HepG2 (cell line): ENCODE measurements around the gene ANKRD11. TPM values are rescaled to one million over a fixed set of nuclear protein-coding genes. Genes with fewer than 3 reads are reported as not detected.

ENCODE experiments used
- ARNT ChIP-seq: fragments of 450-650 bp; IDR thresholded peaks from 2 replicates; pipeline ENCODE4 v1.6.1; 2017
- ATAD3A ChIP-seq: sonication (generic); formaldehyde crosslinking; IDR thresholded peaks from 2 replicates; pipeline ENCODE4 v1.4.0; 2020; ENCODE audit warnings: missing genetic modification reagents
- CENPT ChIP-seq: sonication (generic); formaldehyde crosslinking; IDR thresholded peaks from 2 replicates; pipeline ENCODE4 v1.8.0; 2022; ENCODE audit warnings: low read depth, mild to moderate bottlenecking, moderate library complexity, missing genetic modification reagents
- CREB1 ChIP-seq, 2 experiments: fragments of 450-650 bp in 1 of 2; IDR thresholded peaks; 2 replicates each; pipeline ENCODE4 v1.6.1; 2016 to 2017; ENCODE audit warnings: control low read depth in 1 of 2, mild to moderate bottlenecking in 1 of 2, missing compliant biosample characterization in 1 of 2, missing genetic modification characterization in 1 of 2
- KDM3A ChIP-seq: IDR thresholded peaks from 2 replicates; pipeline ENCODE4 v1.6.1; 2018; ENCODE audit warnings: low read depth, missing compliant biosample characterization
- KLF11 ChIP-seq: IDR thresholded peaks from 2 replicates; pipeline ENCODE4 v1.6.1; 2016; ENCODE audit warnings: missing compliant biosample characterization
- KLF16 ChIP-seq, 2 experiments: sonication (generic) in 1 of 2; formaldehyde crosslinking in 1 of 2; IDR thresholded peaks; 2 replicates each; pipeline versions ENCODE4 v1.6.1 to v1.8.0; 2016 to 2023; ENCODE audit warnings: missing genetic modification reagents in 2 of 2, missing compliant biosample characterization in 1 of 2
- NAIF1 ChIP-seq: sonication (generic); formaldehyde crosslinking; IDR thresholded peaks from 2 replicates; pipeline ENCODE4 v1.5.0; 2020; ENCODE audit warnings: mild to moderate bottlenecking, missing genetic modification reagents, borderline replicate concordance
- PAX8 ChIP-seq: sonication (generic); formaldehyde crosslinking; IDR thresholded peaks from 2 replicates; pipeline ENCODE4 v1.8.0; 2022; ENCODE audit warnings: mild to moderate bottlenecking, missing genetic modification reagents, borderline replicate concordance
- PTBP1 ChIP-seq: fragments of 200-400 bp; formaldehyde crosslinking; IDR thresholded peaks from 2 replicates; pipeline ENCODE4 v1.6.1; 2018; ENCODE audit warnings: low read length, low read depth; ENCODE audit not compliant: poor library complexity, severe bottlenecking
- SPEN ChIP-seq: sonication (generic); formaldehyde crosslinking; IDR thresholded peaks from 2 replicates; pipeline ENCODE4 v1.5.1; 2020; ENCODE audit warnings: low read depth, mild to moderate bottlenecking, missing genetic modification reagents
- SRSF4 ChIP-seq: fragments of 200-400 bp; formaldehyde crosslinking; IDR thresholded peaks from one replicate; pipeline ENCODE4 v1.6.1; 2018; ENCODE audit warnings: mild to moderate bottlenecking, low read depth, low read length, moderate library complexity; ENCODE audit not compliant: poor library complexity, severe bottlenecking
- TAF15 ChIP-seq: fragments of 200-400 bp; formaldehyde crosslinking; IDR thresholded peaks from one replicate; pipeline ENCODE4 v1.6.1; 2018; ENCODE audit warnings: mild to moderate bottlenecking, low read depth, low read length; ENCODE audit not compliant: poor library complexity, severe bottlenecking
- ZNF292 ChIP-seq: sonication (generic); formaldehyde crosslinking; IDR thresholded peaks from 2 replicates; pipeline ENCODE4 v1.8.1; 2022; ENCODE audit warnings: mild to moderate bottlenecking, low read depth, missing genetic modification reagents, borderline replicate concordance
- ZNF652 ChIP-seq: IDR thresholded peaks from 2 replicates; pipeline ENCODE4 v1.6.1; 2016; ENCODE audit warnings: low read depth, borderline replicate concordance
- polyA plus RNA-seq, 8 experiments: library from polyadenylated mRNA; depleted of rRNA in 3 of 8; stranded (reverse) in 7 of 8; unstranded in 1 of 8; fragments of >200 nt; fragmentation: Illumina TruSeq in 4 of 8; extraction: Trizol in 4 of 8; gene quantifications; 2 replicates each; pipeline versions ENCODE4 v1.2.1 to v1.2.3, GENCODE V29; 2011 to 2016; ENCODE audit warnings: low read depth in 4 of 8, missing spikeins in 1 of 8, mixed read lengths in 1 of 8; ENCODE audit not compliant: insufficient read depth in 1 of 8
- total RNA-seq, 5 experiments: library from RNA; depleted of rRNA; stranded (reverse); fragments of >200 nt; fragmentation: Illumina TruSeq; extraction: Trizol; gene quantifications; 2 replicates each; pipeline ENCODE4 v1.2.3, GENCODE V29; 2016; ENCODE audit warnings: low read depth in 1 of 5
- TF ChIP-seq, protein P1 (sequence below): sonication (generic); formaldehyde crosslinking; conservative IDR thresholded peaks from 2 replicates; pipeline ENCODE4 v1.8.0; 2022; ENCODE audit warnings: mild to moderate bottlenecking, moderate library complexity, missing genetic modification reagents
- TF ChIP-seq, protein P2 (sequence below): sonication (generic); formaldehyde crosslinking; IDR thresholded peaks from 2 replicates; pipeline ENCODE4 v1.8.1; 2023; ENCODE audit warnings: mild to moderate bottlenecking, missing genetic modification reagents
- TF ChIP-seq, protein P3 (sequence below): sonication (generic); formaldehyde crosslinking; IDR thresholded peaks from 2 replicates; pipeline ENCODE4 v1.5.1; 2020; ENCODE audit warnings: missing genetic modification reagents, mild to moderate bottlenecking, borderline replicate concordance
- TF ChIP-seq, protein P4 (sequence below): sonication (generic); formaldehyde crosslinking; IDR thresholded peaks from 2 replicates; pipeline ENCODE4 v1.8.0; 2022; ENCODE audit warnings: mild to moderate bottlenecking, missing genetic modification reagents, moderate library complexity
- TF ChIP-seq, protein P5 (sequence below): sonication (generic); formaldehyde crosslinking; IDR thresholded peaks from 2 replicates; pipeline ENCODE4 v1.5.0; 2020; ENCODE audit warnings: mild to moderate bottlenecking, missing genetic modification reagents

The ANKRD11 gene
- total and polyA plus RNA-seq, 2 of the 13 experiments (the other 11 are each of a cell fraction or from before 2014, with no cell fraction given), result 21.4 to 38.4 TPM

DNA sequence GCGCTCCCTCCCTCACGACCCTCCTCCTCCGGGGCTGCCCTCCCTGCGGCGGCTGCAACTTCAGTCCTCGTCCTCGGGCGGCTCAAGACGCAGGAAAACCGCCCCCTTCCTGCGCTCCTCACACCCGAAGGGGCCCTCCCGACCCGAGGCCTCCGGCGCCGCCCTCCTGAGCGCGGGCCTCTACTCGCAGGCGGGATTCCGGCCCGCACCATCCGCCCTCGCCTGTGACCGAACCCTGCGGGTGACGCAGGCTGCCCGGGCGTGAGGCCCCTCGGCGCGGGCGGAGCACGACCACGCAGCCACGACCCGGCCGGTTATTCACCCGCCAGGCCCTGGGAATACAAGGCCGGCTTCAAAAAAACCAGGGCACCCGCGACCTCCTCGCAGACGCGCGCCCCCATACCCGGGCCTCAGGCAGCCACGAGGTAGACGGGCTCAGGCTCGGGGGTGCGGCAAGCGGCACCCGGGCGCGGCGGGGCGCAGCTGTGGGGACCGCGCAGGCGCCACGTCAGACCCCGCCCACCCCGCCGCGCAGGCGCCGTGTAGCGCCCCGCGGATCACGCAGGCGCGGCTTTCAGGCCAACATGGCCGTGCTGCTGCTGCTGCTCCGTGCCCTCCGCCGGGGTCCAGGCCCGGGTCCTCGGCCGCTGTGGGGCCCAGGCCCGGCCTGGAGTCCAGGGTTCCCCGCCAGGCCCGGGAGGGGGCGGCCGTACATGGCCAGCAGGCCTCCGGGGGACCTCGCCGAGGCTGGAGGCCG lies 17.7 kb upstream of the ANKRD11 start, which contains the start of gene SPG7 (continued):
- TF ChIP-seq, protein P1, sequence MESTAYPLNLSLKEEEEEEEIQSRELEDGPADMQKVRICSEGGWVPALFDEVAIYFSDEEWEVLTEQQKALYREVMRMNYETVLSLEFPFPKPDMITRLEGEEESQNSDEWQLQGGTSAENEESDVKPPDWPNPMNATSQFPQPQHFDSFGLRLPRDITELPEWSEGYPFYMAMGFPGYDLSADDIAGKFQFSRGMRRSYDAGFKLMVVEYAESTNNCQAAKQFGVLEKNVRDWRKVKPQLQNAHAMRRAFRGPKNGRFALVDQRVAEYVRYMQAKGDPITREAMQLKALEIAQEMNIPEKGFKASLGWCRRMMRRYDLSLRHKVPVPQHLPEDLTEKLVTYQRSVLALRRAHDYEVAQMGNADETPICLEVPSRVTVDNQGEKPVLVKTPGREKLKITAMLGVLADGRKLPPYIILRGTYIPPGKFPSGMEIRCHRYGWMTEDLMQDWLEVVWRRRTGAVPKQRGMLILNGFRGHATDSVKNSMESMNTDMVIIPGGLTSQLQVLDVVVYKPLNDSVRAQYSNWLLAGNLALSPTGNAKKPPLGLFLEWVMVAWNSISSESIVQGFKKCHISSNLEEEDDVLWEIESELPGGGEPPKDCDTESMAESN (CRISPR knock-in tag), result 0 out of 2 replicates have a peak, but pooled peaks have one; percentile 27
- TF ChIP-seq SPEN (peak; percentile 70), ATAD3A (no peak), KLF11 (CRISPR knock-in tag) (no peak), CREB1 (IDR thresholded peaks at IDR 0.05) (peak; percentile 68; the same call in 1 of the 2 replicates), CREB1 (CRISPR knock-in tag; IDR thresholded peaks at IDR 0.05) (no peak), SRSF4 (no peak), KDM3A (no peak; the same call in 1 of the 2 replicates), PTBP1 (peak; percentile 76), CENPT (CRISPR knock-in tag) (peak; percentile 74; the same call in 1 of the 2 replicates), ARNT (no peak), NAIF1 (CRISPR knock-in tag) (no peak), KLF16 (CRISPR knock-in tag; IDR thresholded peaks at IDR 0.05) (peak in 1 of 2 experiments; percentile 79; a peak in 2 of 4 replicates), ZNF652 (CRISPR knock-in tag) (no peak), PAX8 (CRISPR knock-in tag) (no peak), TAF15 (no peak), ZNF292 (CRISPR knock-in tag) (0 out of 2 replicates have a peak, but pooled peaks have one; percentile 12)
- TF ChIP-seq, protein P2, sequence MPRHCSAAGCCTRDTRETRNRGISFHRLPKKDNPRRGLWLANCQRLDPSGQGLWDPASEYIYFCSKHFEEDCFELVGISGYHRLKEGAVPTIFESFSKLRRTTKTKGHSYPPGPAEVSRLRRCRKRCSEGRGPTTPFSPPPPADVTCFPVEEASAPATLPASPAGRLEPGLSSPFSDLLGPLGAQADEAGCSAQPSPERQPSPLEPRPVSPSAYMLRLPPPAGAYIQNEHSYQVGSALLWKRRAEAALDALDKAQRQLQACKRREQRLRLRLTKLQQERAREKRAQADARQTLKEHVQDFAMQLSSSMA, result no peak
- TF ChIP-seq, protein P3, sequence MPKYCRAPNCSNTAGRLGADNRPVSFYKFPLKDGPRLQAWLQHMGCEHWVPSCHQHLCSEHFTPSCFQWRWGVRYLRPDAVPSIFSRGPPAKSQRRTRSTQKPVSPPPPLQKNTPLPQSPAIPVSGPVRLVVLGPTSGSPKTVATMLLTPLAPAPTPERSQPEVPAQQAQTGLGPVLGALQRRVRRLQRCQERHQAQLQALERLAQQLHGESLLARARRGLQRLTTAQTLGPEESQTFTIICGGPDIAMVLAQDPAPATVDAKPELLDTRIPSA (CRISPR knock-in tag), result peak; percentile 85
- TF ChIP-seq, protein P4, sequence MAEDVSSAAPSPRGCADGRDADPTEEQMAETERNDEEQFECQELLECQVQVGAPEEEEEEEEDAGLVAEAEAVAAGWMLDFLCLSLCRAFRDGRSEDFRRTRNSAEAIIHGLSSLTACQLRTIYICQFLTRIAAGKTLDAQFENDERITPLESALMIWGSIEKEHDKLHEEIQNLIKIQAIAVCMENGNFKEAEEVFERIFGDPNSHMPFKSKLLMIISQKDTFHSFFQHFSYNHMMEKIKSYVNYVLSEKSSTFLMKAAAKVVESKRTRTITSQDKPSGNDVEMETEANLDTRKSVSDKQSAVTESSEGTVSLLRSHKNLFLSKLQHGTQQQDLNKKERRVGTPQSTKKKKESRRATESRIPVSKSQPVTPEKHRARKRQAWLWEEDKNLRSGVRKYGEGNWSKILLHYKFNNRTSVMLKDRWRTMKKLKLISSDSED (CRISPR knock-in tag), result peak; percentile 18; the same call in 1 of the 2 replicates
- TF ChIP-seq, protein P5, sequence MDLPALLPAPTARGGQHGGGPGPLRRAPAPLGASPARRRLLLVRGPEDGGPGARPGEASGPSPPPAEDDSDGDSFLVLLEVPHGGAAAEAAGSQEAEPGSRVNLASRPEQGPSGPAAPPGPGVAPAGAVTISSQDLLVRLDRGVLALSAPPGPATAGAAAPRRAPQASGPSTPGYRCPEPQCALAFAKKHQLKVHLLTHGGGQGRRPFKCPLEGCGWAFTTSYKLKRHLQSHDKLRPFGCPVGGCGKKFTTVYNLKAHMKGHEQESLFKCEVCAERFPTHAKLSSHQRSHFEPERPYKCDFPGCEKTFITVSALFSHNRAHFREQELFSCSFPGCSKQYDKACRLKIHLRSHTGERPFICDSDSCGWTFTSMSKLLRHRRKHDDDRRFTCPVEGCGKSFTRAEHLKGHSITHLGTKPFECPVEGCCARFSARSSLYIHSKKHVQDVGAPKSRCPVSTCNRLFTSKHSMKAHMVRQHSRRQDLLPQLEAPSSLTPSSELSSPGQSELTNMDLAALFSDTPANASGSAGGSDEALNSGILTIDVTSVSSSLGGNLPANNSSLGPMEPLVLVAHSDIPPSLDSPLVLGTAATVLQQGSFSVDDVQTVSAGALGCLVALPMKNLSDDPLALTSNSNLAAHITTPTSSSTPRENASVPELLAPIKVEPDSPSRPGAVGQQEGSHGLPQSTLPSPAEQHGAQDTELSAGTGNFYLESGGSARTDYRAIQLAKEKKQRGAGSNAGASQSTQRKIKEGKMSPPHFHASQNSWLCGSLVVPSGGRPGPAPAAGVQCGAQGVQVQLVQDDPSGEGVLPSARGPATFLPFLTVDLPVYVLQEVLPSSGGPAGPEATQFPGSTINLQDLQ (CRISPR knock-in tag), result peak; percentile 95
